Activated T-cell treated with anti-CD3 and anti-CD28 coated beads for 1 hour (primary cell): ENCODE measurements around the gene SLC6A6.

ENCODE experiments used
- DNase-seq: peaks from one replicate; pipeline ENCODE4 v3.0.0-alpha.2; 2020; ENCODE audit warnings: low read depth

Gene SLC6A6

DNA sequence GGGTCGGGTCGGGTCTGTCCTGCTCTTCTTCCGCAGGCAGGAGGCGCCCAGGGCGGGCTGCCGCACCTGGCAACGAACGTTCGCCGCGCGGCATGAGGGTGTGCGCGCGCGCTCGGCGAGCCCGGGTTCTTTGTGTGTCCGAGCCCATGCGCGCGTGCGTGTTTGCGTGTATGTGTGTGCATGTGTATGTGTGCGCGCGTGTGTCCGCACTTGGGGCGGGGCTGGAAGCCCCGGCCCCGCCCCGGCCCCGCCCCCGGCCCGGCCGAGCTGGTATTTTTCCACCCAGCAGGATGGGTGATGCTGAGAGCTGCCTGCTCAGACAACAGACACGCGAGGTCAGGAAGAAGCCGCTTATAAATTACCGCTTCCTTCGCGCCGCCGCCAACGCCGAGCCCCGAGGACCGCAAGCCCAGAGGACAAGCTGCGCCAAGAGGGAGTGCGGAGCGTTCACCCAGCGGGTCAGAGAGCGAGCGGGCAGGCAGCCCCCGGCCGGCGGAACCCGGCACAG lies at the start of gene SLC6A6:
Gene SLC6A6, plus strand, starts transcription at position 303 of the 508 bp plus-strand sequence. CDS start 41,029 bp downstream, outside the sequence.
- DNase-seq, result peak; percentile 95

- no peak for DNase-seq
Measured at GRCh38 chr3:14353502-14353901, 48.9 kb upstream of the SLC6A6 start.

DNA sequence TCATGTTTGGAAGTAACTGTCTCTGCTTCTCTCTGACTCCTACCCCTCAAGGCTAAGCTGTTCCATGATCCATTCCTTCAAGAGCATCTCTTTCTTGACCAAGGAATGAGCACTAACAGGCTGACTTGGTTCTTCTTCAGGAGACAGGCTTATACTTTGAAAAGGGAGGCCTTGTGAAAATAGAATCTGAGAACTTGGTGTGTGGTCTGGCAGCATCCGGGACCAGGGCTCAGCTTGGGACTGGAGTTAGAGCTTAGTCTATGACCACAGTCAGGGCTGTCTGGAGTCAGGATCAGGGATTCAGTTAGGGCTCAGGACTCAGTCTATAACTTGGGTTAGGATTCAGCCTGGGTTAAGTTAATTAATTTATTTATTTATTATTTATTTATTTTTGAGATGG lies 44.9 kb upstream of the SLC6A6 start:
- DNase-seq, result no peak

- no peak for DNase-seq
Measured at GRCh38 chr3:14358426-14359211, 43.8 kb upstream of the SLC6A6 start.

DNA sequence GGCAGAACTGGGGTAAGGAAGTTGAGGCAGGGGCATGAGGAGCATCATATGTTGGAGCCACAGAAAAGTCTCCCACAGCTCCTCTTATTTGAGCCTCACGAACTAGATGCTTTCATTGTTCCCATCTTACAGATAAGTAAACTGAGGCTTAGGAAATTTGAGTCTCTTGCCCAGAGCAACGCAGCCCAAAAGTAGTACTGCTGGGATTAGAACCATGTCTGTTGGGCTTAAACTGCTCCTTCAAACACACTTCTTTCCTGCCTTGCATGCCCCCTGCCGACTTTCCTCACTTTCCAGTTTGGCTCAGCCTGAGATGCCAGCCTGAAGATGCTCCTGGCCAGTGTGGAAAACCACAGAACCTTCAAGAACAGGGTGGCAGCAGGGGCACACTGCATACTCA lies 43.1 kb upstream of the SLC6A6 start:
- no peak for DNase-seq

GRCh38 chr3:14360123-14360881 lies 42.1 kb upstream of the SLC6A6 start:
- DNase-seq, result no peak

DNA sequence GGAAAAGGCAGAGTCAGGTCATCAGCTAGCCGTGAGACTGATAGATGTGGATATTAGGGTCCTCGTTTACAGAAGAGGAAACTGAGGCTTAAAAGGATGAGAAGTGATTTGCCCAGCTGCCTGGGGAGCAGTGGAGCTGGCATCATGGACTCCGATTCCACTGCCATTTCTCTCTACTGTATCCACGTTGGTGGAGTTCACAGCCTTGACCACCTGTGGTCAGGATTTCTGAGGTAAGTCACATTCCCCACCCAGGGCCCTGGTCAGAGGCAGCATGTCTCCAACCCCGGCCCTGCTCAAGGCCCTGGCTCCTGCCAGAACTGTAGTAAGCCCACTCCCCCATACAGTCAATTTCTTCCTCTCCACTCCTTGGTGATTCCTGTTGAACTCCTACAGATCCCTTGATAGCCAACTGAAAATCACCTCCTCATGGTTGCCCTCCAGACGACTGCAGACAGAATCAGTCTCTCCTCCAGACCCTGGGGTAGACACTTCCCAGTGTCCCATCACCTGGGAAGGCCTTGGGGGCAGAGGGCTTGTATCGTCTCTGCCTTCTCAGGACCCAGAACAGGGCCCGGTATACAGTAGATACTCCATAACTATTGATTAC lies 41.2 kb upstream of the SLC6A6 start:
- DNase-seq, result no peak

DNA sequence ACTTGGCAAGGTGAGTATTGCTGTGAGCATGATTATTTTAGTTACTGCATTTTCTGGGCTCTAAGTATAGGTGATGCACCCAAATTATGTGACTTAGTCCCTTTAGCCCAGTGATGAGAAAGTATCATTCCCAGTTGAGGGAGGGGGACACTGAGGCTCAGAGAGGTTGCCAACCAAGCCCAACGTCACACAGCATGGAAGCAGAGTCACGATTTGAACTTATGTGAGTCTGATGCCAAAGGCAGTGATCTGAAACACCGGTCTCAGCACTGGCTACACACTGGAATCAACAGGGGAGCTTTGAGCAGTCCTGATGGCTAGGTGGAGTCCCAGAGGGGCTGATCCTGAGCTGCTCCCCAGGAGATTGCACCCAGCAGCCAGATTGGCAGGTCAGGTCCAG lies 39.5 kb upstream of the SLC6A6 start:
- DNase-seq, result no peak

DNA sequence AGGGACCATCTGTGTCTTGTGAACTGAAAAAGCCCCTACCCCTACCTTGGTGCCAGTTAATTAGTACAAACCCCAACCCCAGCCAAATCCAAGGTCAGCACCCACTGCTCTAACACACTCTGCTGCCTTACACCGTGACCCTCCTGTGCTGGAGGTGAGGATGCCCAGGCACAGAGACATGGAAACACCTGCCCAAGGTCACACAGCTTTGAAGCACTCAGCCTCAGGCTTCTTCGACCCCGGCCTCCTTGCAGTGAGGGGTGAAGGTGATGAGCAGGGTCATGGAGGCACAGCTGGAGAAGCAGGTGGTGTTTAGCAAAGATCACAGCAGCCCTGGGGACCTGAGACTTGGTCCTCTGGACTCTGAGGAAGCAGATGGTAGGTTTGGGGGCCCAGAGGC lies 39.0 kb upstream of the SLC6A6 start:
- no peak for DNase-seq

DNA sequence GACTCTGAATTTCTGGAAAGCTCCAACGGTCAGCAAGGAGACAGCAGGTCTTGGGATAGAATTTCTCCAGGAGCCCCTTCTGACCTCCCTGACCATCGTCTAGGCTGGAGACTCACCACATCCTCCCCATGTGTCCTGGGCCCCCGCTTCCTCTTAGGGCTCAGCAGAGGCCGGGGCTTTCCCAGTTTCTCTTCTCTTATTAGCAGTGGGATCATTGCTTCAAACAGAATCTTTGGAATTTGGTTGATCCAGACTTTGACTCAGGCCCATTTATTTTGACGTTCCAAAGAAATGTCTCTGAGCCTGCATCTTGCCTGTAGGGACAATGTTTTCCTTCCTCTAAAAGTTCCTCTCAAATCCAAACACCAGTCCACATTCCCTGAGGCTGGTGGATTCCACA lies 38.4 kb upstream of the SLC6A6 start:
- no peak for DNase-seq

GRCh38 chr3:14364580-14365292 lies 37.7 kb upstream of the SLC6A6 start:
- DNase-seq, result no peak

DNA sequence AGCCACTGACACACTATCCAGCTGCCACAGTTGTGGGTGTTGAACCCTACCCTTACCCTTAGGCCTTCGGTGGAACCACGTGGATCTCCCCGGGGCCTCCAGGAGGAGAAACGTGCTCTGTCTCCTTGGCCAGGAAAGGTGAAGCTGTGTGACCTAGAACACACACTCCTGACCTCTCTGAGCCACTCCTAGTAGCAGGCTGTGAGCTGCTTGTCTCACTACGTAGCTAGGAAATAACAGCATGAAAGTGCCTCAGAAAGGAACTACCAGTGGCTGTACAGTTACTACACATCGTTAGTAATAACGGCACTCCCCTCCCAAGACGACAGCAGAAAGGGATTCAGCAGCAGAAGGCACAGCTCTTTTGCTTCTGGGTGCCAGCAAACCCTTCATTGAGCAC lies 36.2 kb upstream of the SLC6A6 start:
- DNase-seq, result no peak

- DNase-seq, result no peak
Measured at GRCh38 chr3:14366915-14367823, 35.2 kb upstream of the SLC6A6 start.

- DNase-seq, result no peak
Measured at GRCh38 chr3:14368146-14368545, 34.3 kb upstream of the SLC6A6 start.

- DNase-seq, result no peak
Measured at GRCh38 chr3:14368885-14369284, 33.5 kb upstream of the SLC6A6 start.

- no peak for DNase-seq
Measured at GRCh38 chr3:14369675-14370669, 32.4 kb upstream of the SLC6A6 start.

GRCh38 chr3:14370720-14371572 lies 31.5 kb upstream of the SLC6A6 start:
- DNase-seq, result no peak

- DNase-seq, result no peak
Measured at GRCh38 chr3:14371573-14372474, 30.6 kb upstream of the SLC6A6 start.
